Activated naive CD4-positive, alpha-beta T cell treated with anti-CD3 and anti-CD28 coated beads, Interleukin-2, amount 50 U/mL, for 72 hours (primary cell): ENCODE results near the gene CTNNA3. TPM values are rescaled to one million over a fixed set of nuclear protein-coding genes. Genes with fewer than 3 reads are reported as not detected.

ENCODE experiments used
- ATAC-seq, 2 donors: fragments of 150-1000 bp; cut with Tn5 transposase; 2 replicates each; pipeline ENCODE4 v1.10.0; 2021; ENCODE audit warnings: mild to moderate bottlenecking in 2 of 2, moderate library complexity in 2 of 2
- DNase-seq, 2 donors: peaks; one replicate each; pipeline ENCODE4 v3.0.0; 2021 to 2022; ENCODE audit warnings: low spot score in 2 of 2
- H3K27ac Mint-ChIP-seq, 2 donors: one replicate each; pipeline ENCODE4 v1.8.0; 2022; ENCODE audit warnings: mild to moderate bottlenecking in 2 of 2, mixed read lengths in 2 of 2
- H3K36me3 Mint-ChIP-seq, 2 donors: one replicate each; pipeline ENCODE4 v1.8.0; 2022; ENCODE audit warnings: mixed read lengths in 2 of 2
- H3K9me3 Mint-ChIP-seq, 2 donors: one replicate each; pipeline ENCODE4 v1.8.0; 2022; ENCODE audit warnings: mixed read lengths in 2 of 2
- total RNA-seq, 2 donors: library from RNA; stranded (reverse); gene quantifications; one replicate each; pipeline ENCODE4 v1.2.3, GENCODE V29; 2022

CTNNA3 gene
- total RNA-seq, 2 donors from 2014 or later, result 0.30 to 0.39 TPM

GRCh38 chr10:66809402-66809801 lies 886.6 kb downstream of the CTNNA3 start:
- peaks cover 4 to 7% of the 10 kb centered on the region in 2 donors for H3K9me3 Mint-ChIP-seq
- no peak overlapping the region for H3K27ac Mint-ChIP-seq
- H3K36me3 Mint-ChIP-seq, result no peaks in the 10 kb centered on the region
- ATAC-seq (no peak), DNase-seq (no peak)

- no peaks in the 10 kb centered on the region for H3K36me3 Mint-ChIP-seq
- no peak overlapping the region for H3K27ac Mint-ChIP-seq
- H3K9me3 Mint-ChIP-seq, result peaks cover 0 to 4% of the 10 kb centered on the region in 2 donors
- DNase-seq, result no peak
- ATAC-seq, result no peak
Observed at GRCh38 chr10:66805612-66806011, 890.4 kb downstream of the CTNNA3 start.

- ATAC-seq (no peak), DNase-seq (no peak)
- H3K36me3 Mint-ChIP-seq, result no peaks in the 10 kb centered on the region
- peaks cover 0 to 4% of the 10 kb centered on the region in 2 donors for H3K9me3 Mint-ChIP-seq
- H3K27ac Mint-ChIP-seq, result no peak overlapping the region
Observed at GRCh38 chr10:66804962-66805361, 891.0 kb downstream of the CTNNA3 start.

GRCh38 chr10:66803174-66803573 lies 892.8 kb downstream of the CTNNA3 start:
- DNase-seq (no peak), ATAC-seq (no peak)
- Mint-ChIP-seq H3K9me3 (peaks cover 0 to 4% of the 10 kb centered on the region in 2 donors), H3K27ac (no peak overlapping the region), H3K36me3 (no peaks in the 10 kb centered on the region)

- Mint-ChIP-seq H3K27ac (no peak overlapping the region), H3K9me3 (peaks cover 0 to 4% of the 10 kb centered on the region in 2 donors), H3K36me3 (no peaks in the 10 kb centered on the region)
- no peak for DNase-seq
- ATAC-seq, result no peak
Observed at GRCh38 chr10:66799474-66799873, 896.5 kb downstream of the CTNNA3 start.

GRCh38 chr10:66795866-66796265 lies 900.1 kb downstream of the CTNNA3 start:
- ATAC-seq (no peak), DNase-seq (no peak)
- peaks cover 0 to 6% of the 10 kb centered on the region in 2 donors for H3K9me3 Mint-ChIP-seq
- no peaks in the 10 kb centered on the region for H3K36me3 Mint-ChIP-seq
- no peak overlapping the region for H3K27ac Mint-ChIP-seq

- peaks cover 0 to 9% of the 10 kb centered on the region in 2 donors for H3K9me3 Mint-ChIP-seq
- DNase-seq (no peak), ATAC-seq (no peak)
- H3K27ac Mint-ChIP-seq, result no peak overlapping the region
- H3K36me3 Mint-ChIP-seq, result no peaks in the 10 kb centered on the region
Observed at GRCh38 chr10:66792441-66792840, 903.6 kb downstream of the CTNNA3 start.

GRCh38 chr10:66788178-66788987 lies 907.6 kb downstream of the CTNNA3 start:
- DNase-seq (no peak), ATAC-seq (no peak)
- H3K36me3 Mint-ChIP-seq, result no peaks in the 10 kb centered on the region
- H3K9me3 Mint-ChIP-seq, result peaks cover 0 to 9% of the 10 kb centered on the region in 2 donors
- no peak overlapping the region for H3K27ac Mint-ChIP-seq

GRCh38 chr10:66786709-66787108 lies 909.3 kb downstream of the CTNNA3 start:
- Mint-ChIP-seq H3K27ac (no peak overlapping the region), H3K36me3 (no peaks in the 10 kb centered on the region), H3K9me3 (peaks cover 0 to 9% of the 10 kb centered on the region in 2 donors)
- ATAC-seq, result no peak
- no peak for DNase-seq

GRCh38 chr10:66784770-66785169 lies 911.2 kb downstream of the CTNNA3 start:
- ATAC-seq (no peak), DNase-seq (no peak)
- Mint-ChIP-seq H3K9me3 (no peaks in the 10 kb centered on the region), H3K36me3 (no peaks in the 10 kb centered on the region), H3K27ac (no peak overlapping the region)

GRCh38 chr10:66783316-66783715 lies 912.7 kb downstream of the CTNNA3 start:
- no peaks in the 10 kb centered on the region for H3K9me3 Mint-ChIP-seq
- ATAC-seq (no peak), DNase-seq (no peak)
- no peak overlapping the region for H3K27ac Mint-ChIP-seq
- H3K36me3 Mint-ChIP-seq, result no peaks in the 10 kb centered on the region

GRCh38 chr10:66782776-66783175 lies 913.2 kb downstream of the CTNNA3 start:
- Mint-ChIP-seq H3K27ac (no peak overlapping the region), H3K36me3 (no peaks in the 10 kb centered on the region)

GRCh38 chr10:66782144-66782543 lies 913.9 kb downstream of the CTNNA3 start:
- no peaks in the 10 kb centered on the region for H3K9me3 Mint-ChIP-seq
- no peak overlapping the region for H3K27ac Mint-ChIP-seq
- no peak for DNase-seq
- no peaks in the 10 kb centered on the region for H3K36me3 Mint-ChIP-seq
- ATAC-seq, result no peak

More at GRCh38 chr10:66782776-66783175, 913.2 kb downstream of the CTNNA3 start:
- ATAC-seq (no peak), DNase-seq (no peak)
- no peaks in the 10 kb centered on the region for H3K9me3 Mint-ChIP-seq

GRCh38 chr10:66780796-66781195 lies 915.2 kb downstream of the CTNNA3 start:
- ATAC-seq (no peak), DNase-seq (no peak)
- H3K9me3 Mint-ChIP-seq, result no peaks in the 10 kb centered on the region
- no peak overlapping the region for H3K27ac Mint-ChIP-seq
- no peaks in the 10 kb centered on the region for H3K36me3 Mint-ChIP-seq

- peaks cover 0 to under 1% of the 10 kb centered on the region in 2 donors for H3K9me3 Mint-ChIP-seq
- DNase-seq (no peak), ATAC-seq (no peak)
Observed at GRCh38 chr10:66778351-66778750, 917.6 kb downstream of the CTNNA3 start.

GRCh38 chr10:66777665-66778064 lies 918.3 kb downstream of the CTNNA3 start:
- no peak for DNase-seq
- no peak overlapping the region for H3K27ac Mint-ChIP-seq
- H3K36me3 Mint-ChIP-seq, result no peaks in the 10 kb centered on the region
- H3K9me3 Mint-ChIP-seq, result peaks cover 0 to 5% of the 10 kb centered on the region in 2 donors
- ATAC-seq, result no peak

More at GRCh38 chr10:66778351-66778750, 917.6 kb downstream of the CTNNA3 start:
- Mint-ChIP-seq H3K36me3 (no peaks in the 10 kb centered on the region), H3K27ac (no peak overlapping the region)

GRCh38 chr10:66773472-66773817 lies 922.5 kb downstream of the CTNNA3 start:
- Mint-ChIP-seq H3K27ac (no peak overlapping the region), H3K9me3 (peaks cover 0 to 9% of the 10 kb centered on the region in 2 donors), H3K36me3 (no peaks in the 10 kb centered on the region)
- ATAC-seq (no peak), DNase-seq (no peak)
